NCI-H187 treated with DMSO at 0.1 percent for 48 hours (cell line): ENCODE data around the gene SLC7A8.
"Not testable (repeated sequence)": the region's sequence is repeated elsewhere in the genome, so short reads cannot be mapped to it uniquely, and the experiment has no call there.

ENCODE experiments used
- DNase-seq: peaks from one replicate; lab custom pipeline; 2025; lab: John Stamatoyannopoulos, UW

Gene SLC7A8

DNA sequence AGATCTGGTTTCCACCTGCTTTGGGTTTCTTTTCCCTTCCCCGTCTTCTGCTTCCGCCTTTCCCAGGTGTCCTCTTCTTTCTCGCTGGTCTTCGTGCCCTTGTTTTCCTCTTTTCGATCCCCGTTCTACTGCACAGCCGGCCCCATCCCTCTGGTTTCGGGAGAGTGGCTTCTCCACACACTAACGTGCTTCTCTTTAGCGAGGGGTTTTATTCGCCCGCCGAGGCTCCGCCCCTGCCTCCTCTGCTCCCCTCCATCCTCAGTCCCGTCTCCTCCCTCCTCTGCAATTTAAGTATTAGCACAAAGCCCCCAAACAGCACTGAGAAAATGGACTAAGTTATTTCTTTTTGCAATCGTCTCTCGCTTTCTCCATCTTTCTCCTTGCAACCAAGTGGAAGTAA lies at the start of gene SLC7A8:
Gene SLC7A8, minus strand, starts transcription at position 182 of the 400 bp plus-strand sequence. CDS start 746 bp downstream, outside the sequence.
- no peak for DNase-seq

GRCh38 chr14:23232241-23232808 lies 48.9 kb upstream of the SLC7A8 start:
- not testable (repeated sequence) for DNase-seq

- DNase-seq = no peak
Observed at GRCh38 chr14:23228812-23229211, 45.4 kb upstream of the SLC7A8 start.

GRCh38 chr14:23227566-23227965 lies 44.1 kb upstream of the SLC7A8 start:
- no peak for DNase-seq

GRCh38 chr14:23224958-23225357 lies 41.5 kb upstream of the SLC7A8 start:
- DNase-seq = not testable (repeated sequence)

GRCh38 chr14:23219075-23219474 lies 35.6 kb upstream of the SLC7A8 start:
- DNase-seq = no peak

- DNase-seq = no peak
Observed at GRCh38 chr14:23217032-23218020, 33.9 kb upstream of the SLC7A8 start.

- no peak for DNase-seq
Observed at GRCh38 chr14:23215421-23215820, 32.0 kb upstream of the SLC7A8 start.

- DNase-seq = no peak
Observed at GRCh38 chr14:23209651-23210423, 26.4 kb upstream of the SLC7A8 start.

DNA sequence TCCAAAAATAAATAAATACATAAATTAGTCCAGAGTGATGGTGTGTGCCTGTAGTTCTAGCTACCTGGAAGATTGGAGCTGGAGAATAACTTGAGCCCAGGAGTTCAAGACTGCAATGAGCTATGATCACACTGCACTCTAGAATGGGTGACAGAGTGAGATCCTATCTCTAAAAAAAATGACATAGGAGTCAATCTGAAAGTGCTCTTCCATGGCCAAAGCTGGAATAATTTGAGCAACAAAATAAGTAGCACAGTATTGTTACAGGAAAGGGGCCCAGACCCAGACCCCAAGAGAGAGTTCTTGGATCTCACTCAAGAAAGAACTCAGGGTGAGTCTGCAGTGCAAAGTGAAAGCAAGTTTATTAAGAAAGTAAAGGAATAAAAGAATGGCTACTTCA lies 24.9 kb upstream of the SLC7A8 start:
- no peak for DNase-seq

DNA sequence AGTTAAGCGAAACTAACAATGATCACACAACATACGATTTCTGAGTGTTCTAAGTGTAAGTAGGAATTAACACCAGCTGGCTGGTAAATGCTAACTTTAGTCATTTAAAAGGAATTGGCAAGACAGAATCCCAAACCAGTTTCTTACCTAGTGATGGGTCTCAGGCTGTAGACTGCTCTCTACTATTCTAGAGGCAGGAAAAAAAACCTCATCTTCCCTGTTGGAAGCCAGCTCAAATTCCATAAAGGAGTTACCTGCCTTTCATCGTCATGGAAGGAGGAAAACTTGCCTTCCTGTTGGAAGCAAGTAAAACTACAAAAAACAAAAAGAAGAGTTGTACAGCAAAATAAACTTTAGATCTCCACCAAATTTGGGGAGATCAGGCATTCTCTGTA lies 23.7 kb upstream of the SLC7A8 start:
- no peak for DNase-seq

DNA sequence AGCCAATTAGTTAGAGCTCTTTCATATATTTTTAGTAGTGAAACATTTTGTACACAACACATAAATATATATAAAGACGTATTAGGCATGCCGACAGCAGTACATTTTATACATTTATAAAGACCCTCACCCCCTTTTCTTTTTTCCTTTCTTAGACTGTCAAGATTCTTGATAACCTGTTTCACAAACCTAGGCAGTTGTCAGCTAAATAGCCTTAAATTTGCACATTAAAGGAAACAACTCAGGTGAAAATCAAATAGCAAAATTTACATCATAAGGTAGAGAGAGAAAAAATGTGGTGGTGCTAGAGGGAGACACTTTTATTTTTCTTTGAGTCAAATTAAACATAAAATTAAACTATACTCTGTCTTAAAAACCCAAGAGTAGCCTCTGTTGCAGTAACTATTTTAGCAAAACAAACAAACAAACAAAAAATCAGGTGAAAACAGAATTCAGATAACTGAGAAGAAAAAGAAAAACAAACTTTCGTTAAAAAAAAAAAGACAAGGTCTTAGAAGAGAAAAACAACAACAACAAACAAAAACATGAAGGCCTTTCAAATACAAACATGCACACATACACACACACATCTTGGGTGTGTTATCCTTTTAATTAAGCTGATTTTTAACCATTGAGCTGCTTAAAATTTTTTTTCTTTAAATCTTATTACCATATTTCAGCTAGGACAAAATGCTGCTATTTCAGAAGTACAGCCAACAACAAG lies 23.1 kb upstream of the SLC7A8 start:
- DNase-seq = no peak

- no peak for DNase-seq
Observed at GRCh38 chr14:23202001-23202400, 18.5 kb upstream of the SLC7A8 start.

GRCh38 chr14:23199141-23199540 lies 15.7 kb upstream of the SLC7A8 start:
- not testable (repeated sequence) for DNase-seq

- DNase-seq = not testable (repeated sequence)
Observed at GRCh38 chr14:23196487-23196886, 13.0 kb upstream of the SLC7A8 start.

- DNase-seq = no peak
Observed at GRCh38 chr14:23195552-23196101, 12.2 kb upstream of the SLC7A8 start.

DNA sequence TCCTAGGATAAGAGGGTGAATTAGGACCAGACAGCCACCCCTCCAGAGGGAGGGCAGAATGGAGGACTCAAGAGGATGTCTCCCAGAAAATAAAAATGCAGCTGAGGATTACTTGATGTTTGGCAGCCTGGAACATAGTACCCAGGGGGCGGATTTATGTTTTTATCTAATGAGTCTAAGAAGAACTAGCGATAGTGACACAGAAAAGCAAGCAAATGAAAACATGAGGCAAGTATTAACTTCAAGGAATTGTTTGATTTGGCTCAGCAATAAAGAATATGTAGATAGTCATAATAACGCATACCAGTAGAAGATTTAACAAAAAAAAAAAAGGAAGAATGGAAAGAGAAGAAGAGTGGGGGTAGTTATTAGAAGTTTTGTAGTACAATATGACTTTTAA lies 10.0 kb upstream of the SLC7A8 start:
- no peak for DNase-seq

- DNase-seq = no peak
Observed at GRCh38 chr14:23187925-23188324, 4.5 kb upstream of the SLC7A8 start.

- no peak for DNase-seq
Observed at GRCh38 chr14:23186913-23187654, 3.6 kb upstream of the SLC7A8 start.

- DNase-seq = no peak
Observed at GRCh38 chr14:23185063-23185462, 1.6 kb upstream of the SLC7A8 start.

DNA sequence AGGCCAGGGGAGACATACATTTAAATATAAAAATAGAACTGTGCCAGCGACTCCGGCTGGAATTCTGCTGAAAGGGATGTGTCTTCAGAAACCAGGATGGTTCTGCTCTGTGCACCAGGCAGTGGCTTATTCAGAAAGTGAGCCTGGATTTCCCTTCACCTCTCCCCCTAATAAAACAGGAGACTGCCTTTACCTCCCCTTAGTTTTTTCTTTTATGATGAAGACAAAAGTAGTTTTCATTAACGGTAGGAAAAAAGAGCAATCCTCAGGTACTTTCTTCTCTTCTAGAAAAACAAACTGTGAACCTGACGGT lies 346 bp downstream of the SLC7A8 start:
- no peak for DNase-seq
